ENCODE results near the gene RPE65. TPM values are rescaled to one million over a fixed set of nuclear protein-coding genes. Genes with fewer than 3 reads are reported as not detected.
"Not testable (repeated sequence)": the region's sequence is repeated elsewhere in the genome, so short reads cannot be mapped to it uniquely, and the experiment has no call there.

Gene RPE65
- total RNA-seq, 6 experiments from 2014 or later: not detected

DNA sequence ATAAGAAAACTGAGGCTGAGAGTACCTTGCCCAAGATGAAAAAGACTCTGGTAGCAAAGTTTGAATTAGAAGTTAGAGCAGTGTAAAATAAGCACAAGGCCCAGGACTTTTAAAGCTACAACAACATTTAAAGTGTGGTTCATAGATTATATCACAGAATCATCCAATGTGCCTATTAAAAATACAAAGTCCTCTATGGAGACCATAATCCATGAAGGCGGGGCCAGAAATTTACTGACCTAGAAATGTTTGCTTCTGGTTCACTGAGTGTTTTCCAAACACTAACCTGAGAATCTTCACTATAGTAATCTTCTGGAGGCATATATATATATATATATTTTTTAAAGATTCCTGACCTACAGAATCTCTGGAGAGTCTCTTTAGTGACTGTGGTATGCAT, 34.9 kb upstream of the RPE65 start:
- Histone ChIP-seq H3K4me3 (no peak overlapping the region), H3K36me3 (no peaks in the 10 kb centered on the region), H3K9me3 (no peaks in the 10 kb centered on the region), H3K4me1 (no peaks in the 10 kb centered on the region), H3K27me3 (no peaks in the 10 kb centered on the region), H3K27ac (no peak overlapping the region)
- 100% methylated on average over 1 of the region's 1 CpG for WGBS (ENCODE audit: insufficient coverage, low coverage, low lambda C conversion rate, missing lambda C conversion rate)
- ATAC-seq: no peak
- DNase-seq: no peak
- TF ChIP-seq POLR2A (IDR thresholded peaks at IDR 0.05): no peak
- TF ChIP-seq, protein P1, sequence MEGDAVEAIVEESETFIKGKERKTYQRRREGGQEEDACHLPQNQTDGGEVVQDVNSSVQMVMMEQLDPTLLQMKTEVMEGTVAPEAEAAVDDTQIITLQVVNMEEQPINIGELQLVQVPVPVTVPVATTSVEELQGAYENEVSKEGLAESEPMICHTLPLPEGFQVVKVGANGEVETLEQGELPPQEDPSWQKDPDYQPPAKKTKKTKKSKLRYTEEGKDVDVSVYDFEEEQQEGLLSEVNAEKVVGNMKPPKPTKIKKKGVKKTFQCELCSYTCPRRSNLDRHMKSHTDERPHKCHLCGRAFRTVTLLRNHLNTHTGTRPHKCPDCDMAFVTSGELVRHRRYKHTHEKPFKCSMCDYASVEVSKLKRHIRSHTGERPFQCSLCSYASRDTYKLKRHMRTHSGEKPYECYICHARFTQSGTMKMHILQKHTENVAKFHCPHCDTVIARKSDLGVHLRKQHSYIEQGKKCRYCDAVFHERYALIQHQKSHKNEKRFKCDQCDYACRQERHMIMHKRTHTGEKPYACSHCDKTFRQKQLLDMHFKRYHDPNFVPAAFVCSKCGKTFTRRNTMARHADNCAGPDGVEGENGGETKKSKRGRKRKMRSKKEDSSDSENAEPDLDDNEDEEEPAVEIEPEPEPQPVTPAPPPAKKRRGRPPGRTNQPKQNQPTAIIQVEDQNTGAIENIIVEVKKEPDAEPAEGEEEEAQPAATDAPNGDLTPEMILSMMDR (IDR thresholded peaks at IDR 0.05): no peak
- intact Hi-C loops (cut with DNase I): no loop called here

DNA sequence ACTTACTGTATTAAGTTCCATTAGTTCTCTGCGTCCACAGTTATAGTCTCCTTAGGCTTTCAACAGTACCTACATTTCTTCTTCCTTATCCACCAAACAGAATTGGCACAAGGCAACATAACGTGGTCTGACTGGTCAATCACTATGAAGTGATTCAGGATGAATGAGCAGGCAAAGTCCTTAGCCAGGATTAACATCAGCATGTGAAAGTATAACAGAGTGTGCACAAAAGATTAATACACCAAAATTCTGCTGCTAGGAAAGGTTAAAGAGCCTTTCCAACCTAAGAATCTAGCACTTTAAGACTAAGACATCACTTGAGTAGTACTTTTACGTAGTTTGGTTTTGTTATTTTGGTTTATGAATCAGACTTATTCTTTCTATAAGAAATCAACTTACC, 31.3 kb upstream of the RPE65 start:
- Histone ChIP-seq H3K36me3 (no peaks in the 10 kb centered on the region), H3K4me1 (no peaks in the 10 kb centered on the region), H3K27ac (no peak overlapping the region), H3K9me3 (no peaks in the 10 kb centered on the region), H3K4me3 (no peak overlapping the region), H3K27me3 (no peaks in the 10 kb centered on the region)
- DNase-seq: no peak
- intact Hi-C loops (cut with DNase I): no loop called here
- no peak for ATAC-seq
- 90% methylated on average over 3 of the region's 3 CpGs for WGBS (ENCODE audit: insufficient coverage, low coverage, low lambda C conversion rate, missing lambda C conversion rate)
- TF ChIP-seq, protein P1 (IDR thresholded peaks at IDR 0.05): no peak
- no peak for TF ChIP-seq POLR2A (IDR thresholded peaks at IDR 0.05)

DNA sequence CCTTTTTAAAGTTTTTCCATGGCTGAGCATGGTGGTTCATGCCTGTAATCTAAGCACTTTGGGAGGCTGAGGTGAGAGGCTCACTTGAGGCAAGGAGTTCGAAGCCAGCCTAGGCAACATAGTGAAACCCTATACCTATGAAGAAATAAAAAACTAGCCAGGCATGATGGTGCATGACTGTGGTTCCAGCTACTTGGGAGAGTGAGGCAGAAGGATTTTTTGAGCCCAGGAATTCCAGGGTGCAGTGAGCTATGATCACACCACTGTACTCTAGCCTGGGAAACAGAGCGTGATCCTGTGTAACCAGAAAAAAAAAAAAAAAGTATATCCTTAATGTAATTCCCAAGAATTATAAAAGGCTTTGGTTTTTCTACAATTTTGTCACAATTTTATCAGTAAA, 29.7 kb upstream of the RPE65 start:
- TF ChIP-seq POLR2A (IDR thresholded peaks at IDR 0.05): no peak
- TF ChIP-seq, protein P1 (IDR thresholded peaks at IDR 0.05): no peak
- Histone ChIP-seq H3K27me3 (no peaks in the 10 kb centered on the region), H3K4me3 (no peak overlapping the region), H3K36me3 (no peaks in the 10 kb centered on the region), H3K9me3 (no peaks in the 10 kb centered on the region), H3K4me1 (no peaks in the 10 kb centered on the region), H3K27ac (no peak overlapping the region)
- ATAC-seq (no peak), DNase-seq (no peak)
- WGBS (ENCODE audit: insufficient coverage, low coverage, low lambda C conversion rate, missing lambda C conversion rate): 96% methylated on average over 2 of the region's 2 CpGs
- intact Hi-C loops (cut with DNase I): no loop called here

DNA sequence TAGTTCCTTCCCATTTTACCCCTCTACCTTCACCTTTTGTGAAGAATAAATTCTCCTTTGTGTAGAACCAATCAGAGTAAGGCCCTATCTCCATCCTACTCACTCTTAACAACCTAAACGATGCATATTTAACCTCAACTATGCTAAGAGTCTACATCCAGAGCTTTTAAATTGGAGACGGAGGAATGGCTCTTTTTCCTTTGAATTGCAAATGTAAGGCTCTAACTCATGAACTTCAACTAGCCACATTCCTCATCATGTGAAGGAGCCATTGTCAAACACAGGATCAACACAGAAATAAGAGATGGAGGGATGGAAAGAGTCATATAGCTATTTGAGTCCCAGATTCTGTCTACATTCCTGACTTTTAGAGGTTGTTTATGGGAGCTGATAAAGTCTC, 28.9 kb upstream of the RPE65 start:
- 96% methylated on average over 2 of the region's 2 CpGs for WGBS (ENCODE audit: insufficient coverage, low coverage, low lambda C conversion rate, missing lambda C conversion rate)
- no peak for DNase-seq
- no peak for ATAC-seq
- no peak overlapping the region for H3K27ac ChIP-seq
- H3K9me3 ChIP-seq: no peaks in the 10 kb centered on the region
- no peak for TF ChIP-seq POLR2A (IDR thresholded peaks at IDR 0.05)
- TF ChIP-seq, protein P1 (IDR thresholded peaks at IDR 0.05): no peak
- no peaks in the 10 kb centered on the region for H3K36me3 ChIP-seq
- H3K4me3 ChIP-seq: no peak overlapping the region
- intact Hi-C loops (cut with DNase I): no loop called here
- no peaks in the 10 kb centered on the region for H3K4me1 ChIP-seq
- no peaks in the 10 kb centered on the region for H3K27me3 ChIP-seq

DNA sequence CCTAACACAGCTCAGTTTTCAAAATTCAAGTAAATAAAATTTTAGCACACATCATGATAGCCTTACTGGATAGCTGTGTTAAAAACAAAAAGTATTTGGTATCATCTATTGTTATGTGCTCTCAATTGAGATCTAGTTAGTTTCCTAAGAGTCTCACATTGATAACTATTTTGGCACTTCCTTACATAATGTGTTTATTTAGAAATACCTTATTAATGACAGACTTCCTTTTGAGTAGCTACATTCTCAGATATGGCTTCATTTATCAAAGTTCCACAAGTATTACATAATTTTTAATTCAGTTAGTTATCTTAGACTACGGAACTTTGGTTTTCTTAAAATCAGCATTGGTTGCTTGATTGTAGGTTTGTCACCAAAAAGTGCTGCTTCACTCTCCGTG, 26.9 kb upstream of the RPE65 start:
- WGBS (ENCODE audit: insufficient coverage, low coverage, low lambda C conversion rate, missing lambda C conversion rate): 70% methylated on average over 2 of the region's 2 CpGs
- H3K36me3 ChIP-seq; H3K9me3 ChIP-seq; intact Hi-C loops (cut with DNase I); ATAC-seq; H3K27me3 ChIP-seq; H3K4me3 ChIP-seq; DNase-seq; H3K27ac ChIP-seq; H3K4me1 ChIP-seq: not testable (repeated sequence)

Data from right lobe of liver (tissue), 6 donors.